Measurements from ENCODE around the gene NRCAM. TPM values are rescaled to one million over a fixed set of nuclear protein-coding genes. Genes with fewer than 3 reads are reported as not detected.

NRCAM gene
- total RNA-seq, 4 donors from 2014 or later: 10.1 to 19.5 (median 13.0) TPM

GRCh38 chr7:108120933-108121332 lies 335.3 kb downstream of the NRCAM start:
- no peak overlapping the region for H3K4me3 ChIP-seq (replicated peaks in 1 of 3)
- intact Hi-C loops (cut with DNase I): no loop called here
- no peak for TF ChIP-seq CTCF (IDR thresholded peaks at IDR 0.05)
- TF ChIP-seq POLR2A (IDR thresholded peaks at IDR 0.05): no peak
- no peak for DNase-seq
- no peaks in the 10 kb centered on the region for H3K36me3 ChIP-seq
- H3K27ac ChIP-seq: no peak overlapping the region
- no peaks in the 10 kb centered on the region for H3K4me1 ChIP-seq
- H3K9me3 ChIP-seq: no peaks in the 10 kb centered on the region
- 81 to 82% methylated on average over 3 of the region's 3 CpGs for WGBS, 2 donors
- no peaks in the 10 kb centered on the region for H3K27me3 ChIP-seq

GRCh38 chr7:108120196-108120595 lies 336.0 kb downstream of the NRCAM start:
- 80 to 84% methylated on average over 3 of the region's 3 CpGs for WGBS, 2 donors
- TF ChIP-seq POLR2A (IDR thresholded peaks at IDR 0.05) (no peak), CTCF (IDR thresholded peaks at IDR 0.05) (no peak)
- intact Hi-C loops (cut with DNase I): no loop called here
- no peak for DNase-seq
- H3K9me3 ChIP-seq: no peaks in the 10 kb centered on the region
- H3K36me3 ChIP-seq: no peaks in the 10 kb centered on the region
- H3K27ac ChIP-seq: no peak overlapping the region
- H3K4me3 ChIP-seq (replicated peaks in 1 of 3): no peak overlapping the region
- no peaks in the 10 kb centered on the region for H3K27me3 ChIP-seq
- no peaks in the 10 kb centered on the region for H3K4me1 ChIP-seq

- 89 to 90% methylated on average over 2 of the region's 2 CpGs for WGBS, 2 donors
- Histone ChIP-seq H3K36me3 (no peaks in the 10 kb centered on the region), H3K27ac (no peak overlapping the region), H3K27me3 (no peaks in the 10 kb centered on the region), H3K4me3 (replicated peaks in 1 of 3) (no peak overlapping the region), H3K9me3 (no peaks in the 10 kb centered on the region), H3K4me1 (no peaks in the 10 kb centered on the region)
- TF ChIP-seq CTCF (IDR thresholded peaks at IDR 0.05): no peak
- no peak for TF ChIP-seq POLR2A (IDR thresholded peaks at IDR 0.05)
- DNase-seq: no peak
- intact Hi-C loops (cut with DNase I): no loop called here
These were observed 337.3 kb downstream of the NRCAM start for GRCh38 chr7:108118959-108119358.

GRCh38 chr7:108114117-108114841 lies 342.0 kb downstream of the NRCAM start:
- H3K36me3 ChIP-seq: no peaks in the 10 kb centered on the region
- TF ChIP-seq CTCF (IDR thresholded peaks at IDR 0.05): peak in 1 of 6 experiments; percentile 35
- no peak for TF ChIP-seq POLR2A (IDR thresholded peaks at IDR 0.05)
- no peak for DNase-seq
- no peak overlapping the region for H3K27ac ChIP-seq
- H3K4me1 ChIP-seq: no peaks in the 10 kb centered on the region
- H3K27me3 ChIP-seq: no peaks in the 10 kb centered on the region
- H3K9me3 ChIP-seq: no peaks in the 10 kb centered on the region
- no peak overlapping the region for H3K4me3 ChIP-seq (replicated peaks in 1 of 3)
- WGBS, 2 donors: 81 to 87% methylated on average over 6 of the region's 6 CpGs
- intact Hi-C loops (cut with DNase I): no loop called here

- TF ChIP-seq POLR2A (IDR thresholded peaks at IDR 0.05) (no peak), CTCF (IDR thresholded peaks at IDR 0.05) (no peak)
- intact Hi-C loops (cut with DNase I): no loop called here
- no peak overlapping the region for H3K27ac ChIP-seq
- no peaks in the 10 kb centered on the region for H3K36me3 ChIP-seq
- DNase-seq: no peak
- no peak overlapping the region for H3K4me3 ChIP-seq (replicated peaks in 1 of 3)
- H3K9me3 ChIP-seq: no peaks in the 10 kb centered on the region
- no peaks in the 10 kb centered on the region for H3K4me1 ChIP-seq
- H3K27me3 ChIP-seq: no peaks in the 10 kb centered on the region
- 55 to 73% methylated on average over 2 of the region's 2 CpGs for WGBS, 2 donors
These were observed 343.6 kb downstream of the NRCAM start for GRCh38 chr7:108112683-108113082.
